Head of caudate nucleus (tissue), 42 donors: ENCODE results near the gene SBF2.
"Not testable (repeated sequence)": the region's sequence is repeated elsewhere in the genome, so short reads cannot be mapped to it uniquely, and the experiment has no call there.

Experiments used
- DNase-seq, 42 donors: peaks; one replicate each; pipeline versions ENCODE4 v3.0.0 to v3.0.0-alpha.2; 2020 to 2021; ENCODE audit warnings: mixed read lengths in 7 of 42
- intact Hi-C: fragments of 100-400 bp; cut with DNase I; formaldehyde crosslinking; loops from one replicate; pipeline ENCODE4 v1.15.0; 2022

SBF2 gene

DNA sequence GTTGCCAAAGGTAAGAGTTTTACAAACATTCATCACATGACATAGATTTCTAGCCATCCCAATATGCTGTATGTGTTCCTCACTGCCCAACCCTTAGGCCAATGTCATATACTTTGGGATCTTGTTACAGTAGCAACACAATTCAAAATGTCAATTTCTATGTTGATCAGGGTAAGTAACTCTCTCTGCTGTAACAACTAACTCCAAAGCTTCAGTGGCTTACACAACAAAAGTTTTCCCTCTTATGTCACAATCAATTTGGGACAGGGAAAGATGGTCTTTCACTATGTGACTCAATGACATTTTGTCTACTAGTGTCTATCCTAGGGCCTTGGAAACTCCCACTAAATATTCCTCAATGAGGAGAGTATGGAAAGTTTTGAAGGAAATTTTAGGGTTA lies 144.5 kb downstream of the SBF2 start:
- DNase-seq, result no peak
- intact Hi-C loops, result no loop called here

DNA sequence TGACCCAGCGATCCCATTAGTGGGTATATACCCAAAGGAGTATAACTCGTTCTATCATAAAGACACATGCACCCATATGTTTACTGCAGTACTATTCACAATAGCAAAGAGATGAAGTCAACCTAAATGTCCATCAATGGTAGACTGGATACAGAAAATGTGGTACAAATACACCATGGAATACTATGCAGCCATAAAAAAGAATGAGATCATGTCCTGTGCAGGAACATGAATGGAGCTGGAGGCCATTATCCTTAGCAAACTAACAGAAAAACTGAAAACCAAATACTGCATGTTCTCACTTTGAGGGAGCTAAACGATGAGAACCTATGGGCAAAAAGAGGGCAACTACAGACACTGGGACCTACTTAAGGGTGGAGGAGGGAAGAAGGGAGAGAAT lies 146.8 kb downstream of the SBF2 start:
- intact Hi-C loops, result no loop called here
- no peak for DNase-seq

DNA sequence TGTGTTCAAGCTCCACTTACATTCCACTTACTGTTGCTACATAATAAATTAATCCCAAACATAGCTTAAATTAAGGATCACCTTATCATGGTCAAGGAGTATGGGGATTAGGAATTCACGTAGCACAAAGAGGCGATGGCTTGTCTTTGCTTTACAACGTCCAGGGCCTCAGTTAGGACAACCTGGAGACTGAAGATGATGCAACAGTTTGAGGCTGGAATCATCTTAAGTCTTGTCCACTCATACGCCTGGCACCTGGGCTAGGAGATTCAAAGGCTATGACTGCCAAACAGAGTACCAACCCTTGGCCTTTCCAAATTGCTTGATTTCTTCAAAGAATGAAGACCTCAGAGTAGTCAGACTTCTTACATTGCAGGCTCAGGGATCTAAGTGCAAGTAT lies 149.1 kb downstream of the SBF2 start:
- DNase-seq, result no peak
- intact Hi-C loops, result no loop called here

DNA sequence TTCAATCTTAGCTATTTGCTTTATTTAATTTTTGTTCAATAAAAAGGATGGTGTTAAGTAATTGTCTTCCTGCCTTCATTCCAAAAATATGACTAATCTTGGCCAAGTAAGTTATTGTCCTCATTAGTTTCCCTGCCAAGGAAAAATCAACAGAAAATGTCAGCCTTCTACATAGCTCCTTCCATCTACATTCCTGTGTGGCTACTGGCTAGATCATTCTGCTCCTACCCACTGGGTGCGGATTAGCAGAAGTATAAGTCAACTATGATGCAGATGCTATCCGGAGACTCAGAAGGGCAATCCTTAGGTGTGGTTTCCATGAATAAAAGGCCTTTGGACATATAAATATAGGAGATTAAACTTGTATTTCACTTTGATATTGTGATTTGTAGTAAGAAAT lies 154.4 kb downstream of the SBF2 start:
- DNase-seq, result no peak
- intact Hi-C loops, result no loop called here

DNA sequence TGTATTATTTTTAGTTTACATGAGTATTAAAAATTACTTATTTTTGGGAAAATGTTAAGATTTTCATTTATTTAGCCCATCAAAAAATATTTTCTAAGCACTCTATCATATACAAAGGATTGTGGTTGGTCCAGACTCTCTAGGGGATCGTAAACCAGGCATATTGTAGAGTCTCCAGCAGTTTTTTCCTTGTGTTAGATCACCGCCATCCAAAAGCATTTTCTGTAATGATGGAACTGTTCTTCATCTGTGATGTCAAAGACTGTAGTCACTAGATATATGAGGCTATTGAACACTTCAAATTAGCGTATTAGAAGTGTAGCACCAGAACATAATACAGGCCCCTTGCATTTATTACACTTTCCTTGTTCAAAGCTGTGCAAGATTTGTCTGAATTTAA lies 154.9 kb downstream of the SBF2 start:
- intact Hi-C loops, result no loop called here

DNA sequence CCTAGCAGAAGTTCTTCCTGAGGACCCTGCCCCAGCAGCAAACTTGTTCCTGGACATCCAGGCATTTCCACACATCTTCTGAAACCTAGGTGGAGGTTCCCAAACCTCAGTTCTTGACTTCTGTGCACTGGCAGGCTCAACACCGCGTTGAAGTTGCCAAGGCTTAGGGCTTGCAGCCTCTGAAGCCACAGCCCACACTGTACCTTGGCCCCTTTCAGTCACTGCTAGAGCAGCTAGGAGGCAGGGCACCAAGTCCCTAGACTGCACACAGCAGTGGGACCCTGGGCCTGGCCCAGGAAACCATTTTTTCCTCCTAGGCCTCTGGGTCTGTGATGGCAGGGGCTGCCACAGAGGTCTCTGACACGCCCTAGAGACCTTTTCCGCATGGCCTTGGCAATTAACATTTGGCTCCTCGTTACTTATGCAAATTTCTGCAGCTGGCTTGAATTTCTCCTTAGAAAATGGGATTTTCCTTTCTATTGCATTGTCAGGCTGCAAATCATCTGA lies 159.0 kb downstream of the SBF2 start:
- DNase-seq, result no peak
- intact Hi-C loops, result no loop called here

More for the DNA sequence above, 154.9 kb downstream of the SBF2 start:
- no peak for DNase-seq

DNA sequence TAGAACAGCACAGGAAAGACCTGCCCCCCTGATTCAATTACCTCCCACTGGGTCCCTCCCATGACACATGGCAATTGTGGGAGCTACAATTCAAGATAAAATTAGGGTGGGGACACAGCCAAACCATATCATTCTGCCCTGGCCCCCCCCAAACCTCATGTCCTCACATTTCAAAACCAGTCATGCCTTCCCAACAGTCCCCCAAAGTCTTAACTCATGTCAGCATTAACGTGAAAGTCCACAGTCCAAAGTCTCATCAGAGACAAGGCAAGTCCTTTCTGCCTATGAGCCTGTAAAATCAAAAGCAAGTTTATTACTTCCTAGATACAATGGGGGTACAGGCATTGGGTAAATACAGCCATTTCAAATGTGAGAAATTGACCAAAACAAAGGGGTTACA lies 159.8 kb downstream of the SBF2 start:
- DNase-seq, intact Hi-C loops: not testable (repeated sequence)

DNA sequence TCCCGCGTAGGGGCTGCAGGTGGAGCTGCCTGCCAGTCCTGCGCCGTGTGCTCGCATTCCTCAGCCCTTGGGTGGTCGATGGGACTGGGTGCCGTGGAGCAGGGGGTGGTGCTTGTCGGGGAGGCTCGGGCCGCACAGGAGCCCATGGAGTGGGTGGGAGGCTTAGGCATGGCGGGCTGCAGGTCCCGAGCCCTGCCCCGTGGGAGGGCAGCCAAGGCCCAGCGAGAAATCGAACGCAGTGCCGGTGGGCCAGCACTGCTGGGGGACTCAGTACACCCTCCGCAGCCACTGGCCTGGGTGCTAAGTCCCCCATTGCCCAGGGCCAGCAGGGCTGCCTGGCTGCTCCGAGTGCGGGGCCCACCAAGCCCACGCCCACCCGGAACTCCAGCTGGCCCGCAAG lies 160.8 kb downstream of the SBF2 start:
- intact Hi-C loops, DNase-seq: not testable (repeated sequence)

DNA sequence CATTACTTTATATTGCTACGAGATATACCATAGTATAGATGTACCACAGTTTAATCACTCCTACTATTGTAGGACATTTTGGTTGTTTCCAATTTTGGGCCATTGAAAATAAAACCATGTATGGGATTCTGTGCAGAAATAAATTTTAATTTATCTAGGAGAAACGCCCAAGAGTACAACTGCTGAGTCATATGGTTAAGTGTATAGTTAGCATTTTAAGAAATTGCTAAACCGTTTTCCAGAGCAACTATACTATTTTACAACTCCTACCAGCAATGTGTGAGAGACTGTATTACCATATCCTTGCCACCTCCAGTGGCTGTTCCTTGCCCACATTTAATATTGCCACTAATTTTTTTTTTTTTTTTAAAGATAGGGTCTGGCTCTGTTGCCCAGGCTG lies 163.1 kb downstream of the SBF2 start:
- no peak for DNase-seq

DNA sequence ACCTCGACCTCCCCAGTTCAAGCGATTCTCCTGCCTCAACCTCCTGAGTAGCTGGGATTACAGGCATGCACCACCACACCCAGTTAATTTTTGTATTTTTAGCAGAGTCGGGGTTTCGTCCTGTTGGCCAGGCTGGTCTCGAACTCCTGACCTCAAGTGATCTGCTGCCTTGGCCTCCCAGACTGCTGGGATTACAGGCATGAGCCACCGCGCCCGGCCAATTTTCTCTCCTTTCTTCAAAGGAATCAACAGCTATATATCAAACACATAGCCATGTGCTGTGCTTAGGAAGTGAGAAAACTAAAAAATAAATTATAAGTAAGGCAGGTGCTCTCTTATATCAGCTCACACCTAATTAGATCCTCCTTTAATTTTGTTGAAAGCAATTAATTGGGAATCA lies 164.8 kb downstream of the SBF2 start:
- intact Hi-C loops, result not testable (repeated sequence)

More for the DNA sequence above, 163.1 kb downstream of the SBF2 start:
- intact Hi-C loops, result no loop called here

DNA sequence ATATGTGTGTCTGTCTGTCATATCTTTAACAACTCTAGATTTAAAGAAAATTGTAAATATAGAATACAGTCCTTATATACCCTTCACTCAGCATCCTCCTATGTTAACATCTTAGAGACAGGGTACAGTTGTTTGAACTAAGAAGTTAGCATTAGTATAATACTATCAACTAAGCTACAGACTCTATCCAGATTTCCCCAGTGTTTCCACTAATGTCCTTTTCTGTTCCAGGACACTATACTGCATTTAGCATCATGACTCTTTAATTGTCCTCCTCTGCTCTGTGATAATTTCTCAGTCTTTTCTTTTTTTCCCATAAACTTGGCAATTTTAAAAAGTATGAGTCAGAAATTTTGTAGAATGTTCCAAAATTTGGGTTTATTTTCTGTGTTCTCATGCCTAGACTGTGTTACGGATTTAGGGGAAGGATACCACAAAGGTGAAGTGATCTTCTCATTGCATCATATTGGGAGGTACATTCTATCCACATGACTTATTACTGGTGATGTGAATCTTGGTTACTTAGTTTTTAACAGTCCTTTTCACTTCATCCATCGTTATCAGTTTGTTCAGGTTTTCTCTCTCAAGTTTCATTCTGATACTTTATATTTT lies 168.4 kb downstream of the SBF2 start:
- intact Hi-C loops, result no loop called here
- DNase-seq, result no peak

More for the DNA sequence above, 164.8 kb downstream of the SBF2 start:
- not testable (repeated sequence) for DNase-seq

DNA sequence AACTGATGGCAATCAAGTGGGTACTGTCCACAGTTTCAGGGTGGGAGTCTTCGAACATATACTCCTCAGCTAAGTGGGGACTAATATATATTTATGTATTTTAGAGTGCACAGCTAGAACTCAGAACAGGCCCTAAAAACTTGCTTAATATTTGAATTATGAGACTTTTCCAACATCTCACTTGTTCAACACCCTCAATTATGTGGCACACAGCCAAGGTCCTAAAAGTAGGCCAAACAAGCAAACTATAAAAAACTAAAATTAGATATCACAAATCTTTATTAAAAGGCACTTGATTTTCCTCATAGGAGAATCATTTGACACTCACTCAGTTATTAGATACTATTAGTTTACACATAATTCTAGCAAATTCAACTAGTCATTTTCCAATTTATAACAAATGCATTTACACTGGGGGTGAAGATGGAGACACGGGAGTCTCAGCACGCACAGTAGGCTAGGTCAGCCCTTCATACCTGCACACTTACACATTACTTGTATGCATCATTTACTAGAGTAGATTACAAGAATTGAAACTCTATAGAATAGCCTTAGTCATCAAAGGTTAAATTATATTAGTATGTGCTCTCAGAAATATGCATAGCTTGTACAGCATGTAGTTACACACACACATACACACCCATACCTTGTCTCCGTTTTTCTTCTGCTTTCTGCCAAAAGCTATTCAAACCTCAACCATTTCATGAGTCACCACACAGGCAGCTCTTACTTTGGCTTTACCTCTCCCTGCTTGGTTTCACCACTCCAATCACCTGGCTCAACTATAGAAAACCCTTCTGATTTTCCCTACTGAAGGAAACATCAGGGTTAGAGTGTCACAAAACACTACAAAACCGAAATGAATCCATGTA lies 171.5 kb downstream of the SBF2 start:
- DNase-seq, result peak in 3 of 42 donors; percentile 9 to 18 (median 15)
- intact Hi-C loops, result no loop called here

DNA sequence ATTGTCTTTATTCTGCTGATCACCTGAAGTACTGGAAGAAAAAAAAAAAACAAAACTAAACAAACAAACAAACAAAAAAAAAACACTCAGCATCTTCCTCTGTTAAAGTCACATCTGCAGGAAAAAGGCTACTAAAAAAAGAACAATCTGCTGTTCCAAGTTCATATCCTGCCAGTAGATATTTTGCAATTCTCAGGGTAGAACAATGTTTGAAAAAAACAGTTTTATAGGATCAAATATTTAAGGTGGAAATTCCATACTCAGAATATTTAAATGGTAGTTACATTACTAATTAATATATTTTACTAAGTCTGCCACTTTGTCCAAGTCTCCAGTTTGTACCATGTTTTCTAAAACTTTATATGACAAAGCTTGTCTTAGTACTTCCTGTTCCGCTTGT lies 175.2 kb downstream of the SBF2 start:
- intact Hi-C loops, result no loop called here
- DNase-seq, result no peak

DNA sequence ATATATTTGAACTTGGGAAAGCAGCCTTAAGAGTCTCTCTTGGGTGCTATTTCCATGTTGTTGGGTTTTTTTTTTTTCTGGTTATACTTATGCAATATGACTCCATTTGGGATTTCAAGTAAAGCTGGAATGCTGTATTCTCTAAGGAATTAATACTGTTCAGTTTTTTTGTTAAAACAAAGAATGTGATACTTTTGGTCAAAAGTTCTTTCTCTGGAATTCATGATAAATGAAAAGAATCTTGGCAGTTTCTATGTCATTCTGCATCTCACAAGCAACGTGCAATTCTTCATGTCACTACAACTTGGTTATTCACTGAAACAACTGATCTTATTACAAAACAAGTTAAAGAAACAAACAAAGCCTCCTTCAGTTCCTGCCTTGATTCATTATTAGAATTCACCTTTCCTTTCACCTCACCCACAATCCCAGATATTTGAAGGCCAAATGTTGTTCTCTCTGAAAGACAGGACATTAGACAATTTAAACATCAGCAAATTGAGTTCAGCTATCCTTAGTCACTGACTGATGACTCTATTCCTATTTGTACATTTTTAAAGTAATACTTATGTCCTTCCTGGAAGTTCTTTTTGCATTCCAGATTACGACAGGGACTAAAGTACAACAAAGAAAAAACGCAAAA lies 176.2 kb downstream of the SBF2 start:
- no peak for DNase-seq
- intact Hi-C loops, result no loop called here

DNA sequence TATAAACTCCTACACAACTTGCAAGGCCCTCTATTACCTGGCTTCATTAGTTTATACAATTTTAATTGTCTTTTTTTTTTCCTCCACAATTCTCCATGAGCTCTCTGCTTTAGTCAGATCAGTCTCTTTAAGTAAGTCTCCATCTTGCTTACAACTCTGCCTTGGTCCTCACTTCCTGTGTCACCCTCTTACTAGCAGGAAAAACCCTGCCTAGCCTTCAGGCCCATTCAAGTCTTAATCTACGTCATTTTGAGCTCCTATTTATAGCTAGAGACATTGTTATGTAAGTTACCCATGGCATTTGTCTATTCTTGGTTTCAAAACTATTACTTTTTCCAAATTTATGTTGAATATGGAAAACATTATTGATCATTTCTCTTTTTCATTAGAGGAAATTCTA lies 177.4 kb downstream of the SBF2 start:
- intact Hi-C loops, result no loop called here
- DNase-seq, result no peak

DNA sequence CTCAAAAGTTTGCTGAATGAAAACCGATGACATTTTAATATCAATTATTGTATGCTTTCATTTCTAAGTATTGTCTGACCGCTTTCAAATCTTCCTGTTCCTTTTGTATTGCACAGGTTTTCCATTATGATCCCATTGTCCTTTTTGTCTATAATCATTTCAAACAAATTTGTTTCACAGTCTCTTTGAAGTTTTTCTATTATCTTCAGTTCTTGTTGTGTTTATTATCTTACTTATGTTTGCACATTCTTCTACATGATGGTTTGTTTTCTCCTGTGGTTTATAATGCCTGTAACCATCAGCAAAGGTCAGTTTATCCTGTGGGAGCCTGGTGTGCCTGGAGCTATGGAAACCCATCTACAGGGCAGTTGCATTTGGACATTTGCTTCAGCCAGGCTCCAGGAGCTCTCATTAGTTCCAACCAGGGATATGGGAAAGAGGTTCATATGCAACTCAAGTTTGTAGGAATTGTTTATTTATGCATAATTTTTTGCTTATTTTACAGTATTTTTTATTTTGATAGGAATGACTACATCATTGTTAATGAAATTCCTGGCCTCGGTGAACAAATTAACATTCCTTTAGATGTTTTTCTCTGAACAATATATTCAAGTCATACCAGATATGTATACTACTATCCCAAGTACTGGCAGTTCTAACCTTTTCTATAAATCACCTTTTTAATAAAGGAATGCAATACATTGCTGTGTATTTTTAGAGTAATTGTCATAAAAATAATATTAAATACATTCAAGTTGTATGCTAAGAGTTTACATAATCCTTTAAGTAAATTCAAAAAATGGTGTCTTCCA lies 179.2 kb downstream of the SBF2 start:
- intact Hi-C loops, result no loop called here

DNA sequence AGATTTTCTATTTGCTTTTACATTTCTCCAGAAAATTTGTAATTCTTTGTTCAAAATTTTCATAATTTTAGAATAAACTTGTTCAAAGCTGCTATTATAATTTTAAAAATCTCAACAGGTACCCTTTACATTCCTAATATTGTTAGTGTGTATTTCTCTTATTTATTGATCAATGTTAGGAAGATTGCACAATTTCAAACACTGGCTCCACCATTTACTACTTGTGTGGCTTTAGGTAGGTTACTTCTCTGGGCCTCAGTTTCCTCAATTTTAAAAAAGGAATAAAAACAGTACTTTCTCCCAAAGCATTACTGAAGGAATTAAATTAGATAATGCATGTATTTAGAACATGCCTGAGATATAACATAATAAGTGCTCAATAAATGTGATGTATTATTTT lies 180.2 kb downstream of the SBF2 start:
- intact Hi-C loops, result no loop called here
- no peak for DNase-seq

More for the DNA sequence above, 179.2 kb downstream of the SBF2 start:
- no peak for DNase-seq

DNA sequence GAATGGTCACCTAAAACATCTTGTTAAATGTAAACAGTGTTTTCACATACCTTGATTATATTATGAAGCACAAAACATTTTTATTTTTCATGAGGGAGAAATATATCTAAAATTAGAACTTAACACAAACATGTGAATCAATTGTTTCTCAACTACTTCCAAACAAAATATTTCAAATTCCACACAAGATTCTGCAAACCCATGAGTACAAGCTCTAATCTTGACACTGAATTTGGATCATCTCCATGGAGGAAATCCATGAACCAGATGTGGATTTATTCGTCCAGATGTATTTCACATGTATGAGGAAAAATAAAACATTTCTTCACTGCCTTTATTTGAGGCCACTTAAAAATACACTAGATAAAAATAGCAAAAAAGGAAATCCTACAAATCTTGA lies 184.2 kb downstream of the SBF2 start:
- intact Hi-C loops, result no loop called here
- DNase-seq, result no peak
